ENCODE measurements around the gene IZUMO1R.

DNA sequence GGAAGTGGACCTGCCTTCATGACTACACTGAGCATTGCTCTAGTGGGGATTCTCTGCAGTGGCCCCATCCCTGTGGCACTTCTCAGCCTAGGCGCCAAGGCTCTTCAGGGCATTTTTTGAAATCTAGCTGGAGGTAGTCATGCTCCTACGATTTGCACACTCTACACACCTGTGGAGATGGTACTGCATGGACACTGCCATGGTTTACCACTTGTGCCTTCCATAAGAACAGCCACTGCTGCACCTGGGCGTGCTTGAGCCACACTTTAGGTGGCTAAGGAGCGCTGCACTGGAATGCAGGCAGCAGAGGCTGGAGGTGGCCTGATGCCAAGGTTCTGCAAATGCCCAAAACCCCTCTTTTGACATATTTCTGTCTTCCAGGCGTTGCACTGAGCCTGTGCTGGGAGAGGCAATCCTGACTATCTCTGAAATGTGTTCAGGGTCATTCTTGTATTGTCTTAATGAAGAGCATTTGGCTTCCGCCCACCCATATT is 24.3 kb downstream of the IZUMO1R start:
- TF ChIP-seq CTCF (IDR thresholded peaks at IDR 0.05) (no peak), POLR2A (IDR thresholded peaks at IDR 0.05) (no peak)
